NK-92 (cell line): ENCODE data around the gene SCARF1.

ENCODE experiments used
- DNase-seq: peaks from one replicate; lab custom pipeline; 2025; ENCODE audit not compliant: unreplicated experiment; lab: John Stamatoyannopoulos, UW

SCARF1 gene

GRCh38 chr17:1601571-1601970 is 44.0 kb downstream of the SCARF1 start:
- no peak for DNase-seq

- no peak for DNase-seq
Observed at GRCh38 chr17:1598399-1599095, 47.0 kb downstream of the SCARF1 start.

GRCh38 chr17:1597861-1598342 is 47.6 kb downstream of the SCARF1 start:
- no peak for DNase-seq

GRCh38 chr17:1593630-1593931 is 52.0 kb downstream of the SCARF1 start:
- DNase-seq = no peak

- no peak for DNase-seq
Observed at GRCh38 chr17:1592751-1593629, 52.5 kb downstream of the SCARF1 start.

GRCh38 chr17:1591474-1592090 is 54.0 kb downstream of the SCARF1 start:
- no peak for DNase-seq

GRCh38 chr17:1590747-1591473 is 54.6 kb downstream of the SCARF1 start:
- no peak for DNase-seq

GRCh38 chr17:1590029-1590746 is 55.3 kb downstream of the SCARF1 start:
- no peak for DNase-seq

GRCh38 chr17:1588821-1589585 is 56.5 kb downstream of the SCARF1 start:
- DNase-seq = no peak

- DNase-seq = no peak
Observed at GRCh38 chr17:1584167-1584566, 61.4 kb downstream of the SCARF1 start.
